Esophagus squamous epithelium (tissue), 5 donors: ENCODE measurements around the gene SLC25A27. TPM values are rescaled to one million over a fixed set of nuclear protein-coding genes. Genes with fewer than 3 reads are reported as not detected.

Experiments
- DNase-seq: peaks from one replicate; lab custom pipeline; 2025; lab: John Stamatoyannopoulos, UW
- H3K27ac ChIP-seq, 4 donors: fragments of 200-600 bp; sonication (generic); one replicate each; pipeline ENCODE4 v1.5.1; 2016 to 2019; ENCODE audit warnings: mild to moderate bottlenecking in 1 of 4
- H3K27me3 ChIP-seq, 4 donors: fragments of 200-600 bp; sonication (generic); 1 replicate in 3 of 4; 2 replicates in 1 of 4; pipeline versions ENCODE4 v1.5.1 to v1.6.0; 2017 to 2021; ENCODE audit warnings: antibody characterized with exemption in 1 of 4
- H3K36me3 ChIP-seq, 3 donors: fragments of 200-600 bp; sonication (generic); one replicate each; pipeline ENCODE4 v1.5.1; 2016 to 2019
- H3K4me1 ChIP-seq, 3 donors: fragments of 200-600 bp; sonication (generic); one replicate each; pipeline ENCODE4 v1.5.1; 2017 to 2019
- H3K4me3 ChIP-seq, 4 donors: fragments of 200-600 bp; sonication (generic); 1 replicate in 3 of 4; 2 replicates in 1 of 4; pipeline ENCODE4 v1.5.1; 2016 to 2019; ENCODE audit warnings: mild to moderate bottlenecking in 2 of 4, moderate library complexity in 1 of 4
- H3K9me3 ChIP-seq, 3 donors: fragments of 200-600 bp; sonication (generic); one replicate each; pipeline ENCODE4 v1.5.1; 2016 to 2019
- CTCF ChIP-seq, 6 experiments: fragments of 450-650 bp in 4 of 6; fragments of 200-600 bp in 2 of 6; sonication (generic) in 2 of 6; IDR thresholded peaks; one replicate each; pipeline ENCODE4 v1.5.1; 2016 to 2019; ENCODE audit warnings: antibody characterized with exemption in 6 of 6, mild to moderate bottlenecking in 4 of 6, moderate library complexity in 4 of 6
- POLR2A ChIP-seq, 4 donors: fragments of 450-650 bp; IDR thresholded peaks; one replicate each; pipeline ENCODE4 v1.6.1; 2017; ENCODE audit warnings: antibody characterized with exemption in 4 of 4, mild to moderate bottlenecking in 4 of 4, moderate library complexity in 3 of 4
- WGBS, 2 donors: methylation state at CpG; one replicate each; pipeline ENCODE4 v1.1.5; 2018; 5-methylcytosine and 5-hydroxymethylcytosine counted together
- intact Hi-C: fragments of 100-400 bp; cut with DNase I; formaldehyde crosslinking; loops from one replicate; pipeline ENCODE4 v1.15.0; 2022
- total RNA-seq, 4 donors: library from RNA; depleted of rRNA; stranded (reverse); fragments of >200 nt; gene quantifications; one replicate each; pipeline ENCODE4 v1.1.0, GENCODE V29; 2016
- donor health status: DM: yes; HTN: yes; CAD: no.

The SLC25A27 gene
- total RNA-seq, 4 donors from 2014 or later, result 6.5 to 29.8 (median 8.1) TPM

- no peaks in the 10 kb centered on the region for H3K27me3 ChIP-seq
- TF ChIP-seq POLR2A (IDR thresholded peaks at IDR 0.05), result no peak
- intact Hi-C loops, result loop anchor here (10.0 kb wide), 1 partner anchor 214 kb away; no protein-coding TSS in a partner anchor
- no peaks in the 10 kb centered on the region for H3K9me3 ChIP-seq
- H3K4me1 ChIP-seq, result no peaks in the 10 kb centered on the region
- H3K36me3 ChIP-seq, result peaks cover 0 to 3% (median 0%) of the 10 kb centered on the region in 3 donors
- no peak overlapping the region for H3K4me3 ChIP-seq
- WGBS, 2 donors, result 55 to 64% methylated on average over 3 of the region's 3 CpGs
- H3K27ac ChIP-seq, result no peak overlapping the region
- DNase-seq, result no peak
Observed at GRCh38 chr6:46628976-46629375, 23.8 kb upstream of the SLC25A27 start.

GRCh38 chr6:46629691-46630090, 23.1 kb upstream of the SLC25A27 start:
- Histone ChIP-seq H3K27me3 (no peaks in the 10 kb centered on the region), H3K36me3 (no peaks in the 10 kb centered on the region), H3K27ac (no peak overlapping the region), H3K4me1 (no peaks in the 10 kb centered on the region), H3K4me3 (no peak overlapping the region), H3K9me3 (no peaks in the 10 kb centered on the region)
- TF ChIP-seq POLR2A (IDR thresholded peaks at IDR 0.05), result no peak
- TF ChIP-seq CTCF (IDR thresholded peaks at IDR 0.05), result no peak
- DNase-seq, result no peak
- intact Hi-C loops, result loop anchor here (10.0 kb wide), 1 partner anchor 215 kb away; no protein-coding TSS in a partner anchor
- WGBS, 2 donors, result 85 to 90% methylated on average over 7 of the region's 7 CpGs

GRCh38 chr6:46632053-46632452, 20.7 kb upstream of the SLC25A27 start:
- H3K27me3 ChIP-seq, result no peaks in the 10 kb centered on the region
- intact Hi-C loops, result no loop called here
- H3K36me3 ChIP-seq, result no peaks in the 10 kb centered on the region
- H3K4me3 ChIP-seq, result no peak overlapping the region
- H3K27ac ChIP-seq, result no peak overlapping the region
- TF ChIP-seq POLR2A (IDR thresholded peaks at IDR 0.05), result no peak
- TF ChIP-seq CTCF (IDR thresholded peaks at IDR 0.05), result no peak
- WGBS, 2 donors, result 86 to 89% methylated on average over 1 of the region's 1 CpG
- no peak for DNase-seq
- H3K4me1 ChIP-seq, result peaks cover 0 to 3% (median 0%) of the 10 kb centered on the region in 3 donors
- H3K9me3 ChIP-seq, result no peaks in the 10 kb centered on the region

GRCh38 chr6:46635462-46635861, 17.3 kb upstream of the SLC25A27 start:
- Histone ChIP-seq H3K27me3 (no peaks in the 10 kb centered on the region), H3K36me3 (no peaks in the 10 kb centered on the region), H3K4me3 (no peak overlapping the region), H3K27ac (no peak overlapping the region), H3K4me1 (peaks cover 0 to 5% (median 4%) of the 10 kb centered on the region in 3 donors), H3K9me3 (no peaks in the 10 kb centered on the region)
- WGBS, 2 donors, result 71 to 91% methylated on average over 6 of the region's 6 CpGs
- DNase-seq, result no peak
- TF ChIP-seq CTCF (IDR thresholded peaks at IDR 0.05) (no peak), POLR2A (IDR thresholded peaks at IDR 0.05) (no peak)
- intact Hi-C loops, result no loop called here

GRCh38 chr6:46637145-46637544, 15.6 kb upstream of the SLC25A27 start:
- Histone ChIP-seq H3K9me3 (no peaks in the 10 kb centered on the region), H3K27me3 (no peaks in the 10 kb centered on the region), H3K36me3 (no peaks in the 10 kb centered on the region), H3K4me1 (peaks cover 0 to 5% (median 4%) of the 10 kb centered on the region in 3 donors), H3K27ac (peak overlapping the region in 3 of 4 donors; percentile 5 to 50 (median 36)), H3K4me3 (no peak overlapping the region)
- no peak for DNase-seq
- intact Hi-C loops, result no loop called here
- 32 to 35% methylated on average over 4 to 5 of the region's 5 CpGs for WGBS, 2 donors
- TF ChIP-seq POLR2A (IDR thresholded peaks at IDR 0.05) (no peak), CTCF (IDR thresholded peaks at IDR 0.05) (no peak)

GRCh38 chr6:46637933-46638332, 14.8 kb upstream of the SLC25A27 start:
- intact Hi-C loops, result no loop called here
- Histone ChIP-seq H3K9me3 (no peaks in the 10 kb centered on the region), H3K27ac (peak overlapping the region in 3 of 4 donors; percentile 5 to 44 (median 29)), H3K4me1 (peaks cover 0 to 5% (median 4%) of the 10 kb centered on the region in 3 donors), H3K4me3 (no peak overlapping the region), H3K36me3 (no peaks in the 10 kb centered on the region), H3K27me3 (no peaks in the 10 kb centered on the region)
- no peak for TF ChIP-seq CTCF (IDR thresholded peaks at IDR 0.05)
- TF ChIP-seq POLR2A (IDR thresholded peaks at IDR 0.05), result no peak
- 76 to 80% methylated on average over 1 of the region's 1 CpG for WGBS, 2 donors
- DNase-seq, result no peak
